Activated CD4-positive, alpha-beta T cell treated with anti-CD3 and anti-CD28 coated beads for 36 hours (primary cell): ENCODE measurements around the gene DNASE1L3. TPM values are rescaled to one million over a fixed set of nuclear protein-coding genes. Genes with fewer than 3 reads are reported as not detected.

Experiments
- ATAC-seq: fragments of 200-7000 bp; cut with Tn5 transposase; one replicate; pipeline ENCODE4 v1.10.0; 2021; ENCODE audit warnings: mild to moderate bottlenecking, moderate library complexity
- CTCF ChIA-PET: fragments of 350-600 bp; sonication (Branson Sonifier 250); formaldehyde crosslinking; loops from one replicate; lab custom pipeline; 2021; ENCODE audit warnings: antibody characterized with exemption; lab: Charles Lee
- POLR2A ChIA-PET: fragments of 350-600 bp; sonication (Branson Sonifier 250); formaldehyde crosslinking; loops from one replicate; lab custom pipeline; 2021; ENCODE audit warnings: antibody characterized with exemption, inconsistent platforms; lab: Charles Lee
- DNase-seq: peaks from one replicate; pipeline ENCODE4 v3.0.0-alpha.2; 2020
- H3K27ac Mint-ChIP-seq: one replicate; pipeline ENCODE4 v1.8.0; 2021; ENCODE audit warnings: mixed read lengths
- H3K27me3 Mint-ChIP-seq: one replicate; pipeline ENCODE4 v1.8.0; 2021; ENCODE audit warnings: mixed read lengths
- H3K36me3 Mint-ChIP-seq: one replicate; pipeline ENCODE4 v1.8.0; 2021; ENCODE audit warnings: low read depth, mixed read lengths
- H3K4me1 Mint-ChIP-seq: one replicate; pipeline ENCODE4 v1.8.0; 2021; ENCODE audit warnings: mixed read lengths
- H3K4me3 Mint-ChIP-seq: one replicate; pipeline ENCODE4 v1.8.0; 2021; ENCODE audit warnings: mild to moderate bottlenecking, moderate library complexity, mixed read lengths
- H3K9me3 Mint-ChIP-seq: one replicate; pipeline ENCODE4 v1.8.0; 2021; ENCODE audit warnings: low read depth, mixed read lengths
- intact Hi-C, 2 experiments: fragments of 100-400 bp; cut with DNase I in 1 of 2; cut with micrococcal nuclease in 1 of 2; formaldehyde crosslinking; loops; one replicate each; pipeline versions ENCODE4 v1.14.2 to v1.15.1; 2022 to 2024; cut with DNase I, micrococcal nuclease
- total RNA-seq, 2 experiments: library from RNA; stranded (reverse); gene quantifications; one replicate each; pipeline ENCODE4 v1.2.3, GENCODE V29; 2021

The DNASE1L3 gene, protein sequence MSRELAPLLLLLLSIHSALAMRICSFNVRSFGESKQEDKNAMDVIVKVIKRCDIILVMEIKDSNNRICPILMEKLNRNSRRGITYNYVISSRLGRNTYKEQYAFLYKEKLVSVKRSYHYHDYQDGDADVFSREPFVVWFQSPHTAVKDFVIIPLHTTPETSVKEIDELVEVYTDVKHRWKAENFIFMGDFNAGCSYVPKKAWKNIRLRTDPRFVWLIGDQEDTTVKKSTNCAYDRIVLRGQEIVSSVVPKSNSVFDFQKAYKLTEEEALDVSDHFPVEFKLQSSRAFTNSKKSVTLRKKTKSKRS
- total RNA-seq = not detected

DNA sequence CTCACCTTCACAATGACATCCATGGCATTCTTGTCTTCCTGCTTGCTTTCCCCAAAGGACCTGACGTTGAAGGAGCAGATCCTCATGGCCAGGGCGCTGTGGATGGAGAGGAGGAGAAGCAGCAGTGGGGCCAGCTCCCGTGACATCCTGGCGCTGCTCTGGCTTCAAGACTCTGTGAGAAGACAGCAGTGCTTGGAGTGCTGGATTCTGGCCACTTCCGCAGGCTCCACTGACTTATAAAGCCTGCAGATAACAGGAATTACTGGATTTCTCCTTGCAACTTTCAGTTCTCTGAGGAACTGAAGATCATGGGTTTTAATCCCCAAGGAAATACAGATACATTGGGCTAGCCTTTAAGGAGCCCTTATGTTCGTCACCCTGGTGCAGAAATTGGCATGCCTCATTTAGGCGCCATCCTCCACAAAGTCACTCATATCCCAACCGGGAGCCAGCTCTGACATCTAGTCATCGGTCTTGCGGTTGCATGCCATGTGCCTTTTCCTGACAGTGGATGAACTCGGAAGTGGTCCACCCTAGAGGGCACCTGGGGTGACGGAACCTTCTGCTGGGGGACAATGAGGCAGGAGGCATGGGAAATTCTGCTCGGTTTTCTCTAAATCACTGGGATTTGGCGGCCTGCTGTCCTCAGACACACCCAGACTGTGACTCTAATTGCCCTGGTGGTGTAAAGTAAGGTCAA, at the start of gene DNASE1L3:
Gene DNASE1L3 (minus strand): TSS at position 212 of the 700 bp plus-strand sequence. CDS start 66 bp downstream, at position 146.
- H3K4me3 Mint-ChIP-seq = no peak within 1 kb of the TSS
- POLR2A ChIA-PET = no interaction called here
- H3K27me3 Mint-ChIP-seq = peaks cover 7% of the 10 kb centered on the region
- DNase-seq = no peak
- H3K27ac Mint-ChIP-seq = no peak within 1 kb of the TSS
- CTCF ChIA-PET = interaction anchor here (0.6 to 11.2 kb wide), 3 partner anchors 11 to 102 kb away, joined by 3 to 224 read pairs (median 4); no protein-coding TSS in a partner anchor
- no peaks in the 10 kb centered on the region for H3K9me3 Mint-ChIP-seq
- H3K4me1 Mint-ChIP-seq = peaks cover 30% of the 10 kb centered on the region
- no peak for ATAC-seq
- no peaks in the 10 kb centered on the region for H3K36me3 Mint-ChIP-seq
- intact Hi-C loops = no loop called here

DNA sequence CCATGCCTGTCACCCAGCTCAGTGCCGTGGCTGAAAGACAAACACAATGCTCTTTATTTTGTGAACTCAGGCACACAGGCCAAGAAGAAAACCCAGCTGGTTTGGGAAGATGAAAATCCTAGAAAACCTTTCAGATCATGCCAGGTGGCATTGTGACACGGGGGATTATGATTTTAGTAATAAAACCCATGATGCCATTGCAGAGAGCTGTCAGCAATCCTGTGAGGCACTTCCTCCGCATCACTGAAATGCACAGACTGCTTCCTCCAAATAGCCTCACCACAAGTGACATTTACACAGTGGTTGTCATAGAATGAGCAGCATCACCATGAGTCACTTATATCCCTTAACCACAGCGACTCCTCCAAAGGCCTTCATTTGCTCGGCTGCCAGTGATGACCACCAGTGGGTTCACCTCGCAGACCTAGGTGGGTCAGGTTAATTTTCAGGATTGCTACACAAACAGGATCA, 49.5 kb upstream of the DNASE1L3 start:
- no peaks in the 10 kb centered on the region for H3K27me3 Mint-ChIP-seq

DNA sequence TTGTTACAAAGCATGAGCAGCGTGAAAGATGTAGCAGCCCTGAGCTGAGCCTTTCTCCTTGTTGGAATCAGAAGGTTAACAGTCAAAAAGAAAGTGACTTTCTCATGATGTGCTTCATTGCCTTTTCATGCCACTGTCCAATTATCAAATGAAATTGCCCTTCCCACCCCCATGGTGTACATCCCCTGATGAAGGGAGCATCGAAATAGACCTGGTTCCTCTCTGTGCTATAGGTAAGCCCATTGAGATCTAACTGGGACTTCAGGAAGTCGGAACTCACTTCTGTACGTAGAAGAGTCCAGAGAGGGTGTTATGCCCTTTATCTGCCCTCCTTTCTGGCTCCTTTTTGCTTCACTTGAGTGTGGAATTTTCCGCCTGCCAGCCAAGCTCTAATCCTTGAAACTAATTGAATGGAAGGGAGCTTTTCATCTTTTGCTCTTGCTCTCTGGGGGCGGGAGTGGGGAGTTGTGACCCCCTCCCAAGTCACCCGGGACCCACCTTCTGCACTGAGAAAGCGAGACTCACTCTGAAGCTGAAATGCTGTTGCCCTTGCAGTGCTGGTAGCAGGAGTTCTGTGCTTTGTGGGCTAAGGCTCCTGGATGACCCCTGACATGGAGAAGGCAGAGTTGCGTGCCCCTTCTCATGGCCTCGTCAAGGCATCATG, 47.8 kb upstream of the DNASE1L3 start:
- POLR2A ChIA-PET = no interaction called here
- ATAC-seq (no peak), DNase-seq (no peak)
- Mint-ChIP-seq H3K4me3 (no peak overlapping the region), H3K9me3 (no peaks in the 10 kb centered on the region), H3K27ac (no peak overlapping the region), H3K36me3 (peaks cover 9% of the 10 kb centered on the region), H3K4me1 (no peaks in the 10 kb centered on the region), H3K27me3 (no peaks in the 10 kb centered on the region)
- intact Hi-C loops = no loop called here
- CTCF ChIA-PET = no interaction called here

More for the DNA sequence above, 49.5 kb upstream of the DNASE1L3 start:
- H3K27ac Mint-ChIP-seq = no peak overlapping the region
- intact Hi-C loops = no loop called here
- H3K36me3 Mint-ChIP-seq = peaks cover 9% of the 10 kb centered on the region
- ChIA-PET CTCF (interaction anchor here (0.5 to 1.5 kb wide), 2 partner anchors 43 to 606 kb away, joined by 3 to 4 read pairs; no protein-coding TSS in a partner anchor), POLR2A (no interaction called here)
- H3K9me3 Mint-ChIP-seq = no peaks in the 10 kb centered on the region
- ATAC-seq (peak; percentile 89), DNase-seq (peak; percentile 33)
- H3K4me3 Mint-ChIP-seq = no peak overlapping the region
- H3K4me1 Mint-ChIP-seq = no peaks in the 10 kb centered on the region

DNA sequence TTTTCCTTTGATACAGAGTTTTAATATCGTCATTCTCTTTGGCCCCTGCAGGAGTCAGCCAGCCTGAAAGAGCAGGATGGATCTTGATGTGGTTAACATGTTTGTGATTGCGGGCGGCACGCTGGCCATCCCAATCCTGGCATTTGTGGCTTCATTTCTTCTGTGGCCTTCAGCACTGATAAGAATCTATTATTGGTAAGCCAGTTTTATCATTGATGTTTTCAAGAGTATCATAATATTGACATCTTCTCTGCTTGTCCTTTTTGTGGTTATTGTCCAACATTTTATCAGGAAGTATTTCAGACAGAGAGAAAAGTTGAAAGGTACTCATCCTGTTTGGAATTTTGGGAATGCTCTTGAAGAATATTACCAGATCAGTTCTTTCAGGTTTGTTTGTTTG, 45.7 kb upstream of the DNASE1L3 start:
- H3K27ac Mint-ChIP-seq = no peak overlapping the region
- ATAC-seq (no peak), DNase-seq (no peak)
- POLR2A ChIA-PET = no interaction called here
- CTCF ChIA-PET = no interaction called here
- H3K4me3 Mint-ChIP-seq = no peak overlapping the region
- peaks cover 9% of the 10 kb centered on the region for H3K36me3 Mint-ChIP-seq
- H3K9me3 Mint-ChIP-seq = no peaks in the 10 kb centered on the region
- no peaks in the 10 kb centered on the region for H3K4me1 Mint-ChIP-seq
- intact Hi-C loops = no loop called here
- no peaks in the 10 kb centered on the region for H3K27me3 Mint-ChIP-seq

DNA sequence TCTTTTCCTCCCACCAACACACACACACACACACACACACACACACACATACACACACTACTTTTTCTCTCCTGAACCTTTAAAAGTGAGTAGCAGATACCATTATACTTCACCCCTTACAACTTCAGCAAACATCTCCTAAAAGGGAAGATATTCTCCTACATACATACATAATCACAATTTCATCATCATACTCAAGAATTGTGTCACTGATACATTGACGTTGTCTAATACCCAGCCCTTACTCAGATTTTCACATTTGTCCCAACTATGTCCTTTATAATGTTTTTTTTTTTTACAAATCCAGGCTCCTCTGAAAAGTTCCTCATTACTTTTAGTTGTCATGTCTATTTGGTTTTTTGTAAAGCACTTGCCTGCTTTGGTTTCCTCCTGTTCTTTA, 45.3 kb upstream of the DNASE1L3 start:
- H3K4me1 Mint-ChIP-seq = no peaks in the 10 kb centered on the region
- no peaks in the 10 kb centered on the region for H3K27me3 Mint-ChIP-seq
- intact Hi-C loops = no loop called here
- no peak overlapping the region for H3K27ac Mint-ChIP-seq
- no peak overlapping the region for H3K4me3 Mint-ChIP-seq
- POLR2A ChIA-PET = no interaction called here
- peaks cover 9% of the 10 kb centered on the region for H3K36me3 Mint-ChIP-seq
- DNase-seq = no peak
- CTCF ChIA-PET = no interaction called here
- H3K9me3 Mint-ChIP-seq = no peaks in the 10 kb centered on the region
- ATAC-seq = no peak

DNA sequence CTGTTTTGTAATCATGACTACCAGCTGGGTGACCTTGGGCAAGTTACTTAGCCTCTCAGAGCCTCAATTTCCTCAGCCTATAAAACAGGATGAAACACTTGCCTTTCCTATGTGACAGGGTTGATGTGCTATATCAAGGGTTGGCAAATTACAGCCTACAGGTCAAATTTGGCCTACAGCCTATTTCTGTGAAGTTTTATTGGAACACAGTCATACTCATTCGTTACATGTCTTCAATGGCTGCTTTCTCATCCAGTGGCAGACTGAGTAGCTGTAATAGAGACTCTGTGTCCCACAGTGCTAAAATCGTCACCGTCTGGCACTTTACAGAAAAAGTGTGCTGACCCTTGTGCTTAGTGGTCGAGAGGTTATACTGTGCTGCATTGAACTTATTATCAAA, 43.4 kb upstream of the DNASE1L3 start:
- Mint-ChIP-seq H3K27ac (no peak overlapping the region), H3K4me3 (no peak overlapping the region), H3K36me3 (peaks cover 9% of the 10 kb centered on the region), H3K4me1 (no peaks in the 10 kb centered on the region), H3K27me3 (no peaks in the 10 kb centered on the region), H3K9me3 (no peaks in the 10 kb centered on the region)
- DNase-seq (no peak), ATAC-seq (no peak)
- ChIA-PET POLR2A (no interaction called here), CTCF (interaction anchor here (0.6 to 0.7 kb wide), 2 partner anchors 14 to 456 kb away, joined by 3 read pairs; no protein-coding TSS in a partner anchor)
- intact Hi-C loops = no loop called here

DNA sequence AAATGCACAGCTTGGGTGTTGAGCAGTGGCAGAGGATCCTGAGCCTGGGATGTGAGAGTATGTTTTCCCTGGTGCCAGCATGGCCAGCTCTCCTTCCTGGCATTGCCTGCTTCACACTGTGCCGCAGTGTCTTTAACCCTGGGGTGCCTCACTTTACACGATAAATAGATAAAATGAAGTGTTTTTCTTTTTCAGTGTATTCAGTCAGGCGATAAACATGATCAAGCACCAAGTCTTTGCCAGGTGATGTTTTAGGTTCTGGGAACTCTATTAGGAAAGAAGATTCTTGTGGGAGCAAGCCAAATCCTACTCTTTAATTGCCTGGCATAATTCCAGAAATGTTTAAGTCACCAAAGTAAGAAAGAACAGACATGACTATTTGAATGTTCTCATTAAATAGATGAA, 40.9 kb upstream of the DNASE1L3 start:
- H3K9me3 Mint-ChIP-seq = no peaks in the 10 kb centered on the region
- DNase-seq = no peak
- no peaks in the 10 kb centered on the region for H3K36me3 Mint-ChIP-seq
- no peak overlapping the region for H3K4me3 Mint-ChIP-seq
- intact Hi-C loops = no loop called here
- H3K4me1 Mint-ChIP-seq = no peaks in the 10 kb centered on the region
- POLR2A ChIA-PET = no interaction called here
- H3K27me3 Mint-ChIP-seq = no peaks in the 10 kb centered on the region
- CTCF ChIA-PET = interaction anchor here (1.1 kb wide), 1 partner anchor 12 kb away, joined by 3 read pairs; no protein-coding TSS in a partner anchor
- ATAC-seq = no peak
- H3K27ac Mint-ChIP-seq = no peak overlapping the region

DNA sequence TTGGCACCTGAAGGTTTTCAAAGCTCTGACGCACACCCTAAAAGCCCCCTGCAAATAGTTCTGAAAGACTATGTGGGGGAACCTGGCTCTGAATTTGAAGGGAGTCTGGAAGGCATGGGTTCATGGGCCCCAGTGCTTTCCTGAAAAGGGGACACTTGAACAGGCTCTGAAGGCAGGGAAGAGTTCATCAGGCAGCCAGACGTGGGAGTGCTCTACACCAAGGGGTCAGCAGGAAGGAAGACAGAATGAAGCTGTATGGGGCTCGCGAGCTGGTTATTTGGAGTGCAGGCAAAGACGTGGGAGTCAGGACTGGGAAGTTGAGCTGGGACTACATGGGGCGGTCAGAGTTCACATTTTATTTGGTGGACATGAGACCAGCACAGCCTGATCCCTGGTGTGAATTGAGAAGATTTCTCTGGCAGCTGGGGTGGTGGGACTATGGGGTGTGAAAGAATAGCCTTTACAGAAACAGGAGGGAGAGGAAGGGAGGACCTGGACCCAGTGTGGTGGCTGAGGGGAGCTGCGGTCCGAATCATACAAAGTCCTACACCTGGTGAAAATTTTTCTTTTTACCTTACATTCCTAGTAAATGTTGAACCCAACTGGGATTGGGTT, 39.4 kb upstream of the DNASE1L3 start:
- no peak overlapping the region for H3K4me3 Mint-ChIP-seq
- ChIA-PET POLR2A (no interaction called here), CTCF (interaction anchor here (0.6 kb wide), 2 partner anchors 17 to 45 kb away, joined by 3 to 4 read pairs; no protein-coding TSS in a partner anchor)
- no peaks in the 10 kb centered on the region for H3K36me3 Mint-ChIP-seq
- no peaks in the 10 kb centered on the region for H3K4me1 Mint-ChIP-seq
- intact Hi-C loops = no loop called here
- H3K27me3 Mint-ChIP-seq = no peaks in the 10 kb centered on the region
- ATAC-seq (no peak), DNase-seq (no peak)
- H3K27ac Mint-ChIP-seq = no peak overlapping the region
- H3K9me3 Mint-ChIP-seq = no peaks in the 10 kb centered on the region

DNA sequence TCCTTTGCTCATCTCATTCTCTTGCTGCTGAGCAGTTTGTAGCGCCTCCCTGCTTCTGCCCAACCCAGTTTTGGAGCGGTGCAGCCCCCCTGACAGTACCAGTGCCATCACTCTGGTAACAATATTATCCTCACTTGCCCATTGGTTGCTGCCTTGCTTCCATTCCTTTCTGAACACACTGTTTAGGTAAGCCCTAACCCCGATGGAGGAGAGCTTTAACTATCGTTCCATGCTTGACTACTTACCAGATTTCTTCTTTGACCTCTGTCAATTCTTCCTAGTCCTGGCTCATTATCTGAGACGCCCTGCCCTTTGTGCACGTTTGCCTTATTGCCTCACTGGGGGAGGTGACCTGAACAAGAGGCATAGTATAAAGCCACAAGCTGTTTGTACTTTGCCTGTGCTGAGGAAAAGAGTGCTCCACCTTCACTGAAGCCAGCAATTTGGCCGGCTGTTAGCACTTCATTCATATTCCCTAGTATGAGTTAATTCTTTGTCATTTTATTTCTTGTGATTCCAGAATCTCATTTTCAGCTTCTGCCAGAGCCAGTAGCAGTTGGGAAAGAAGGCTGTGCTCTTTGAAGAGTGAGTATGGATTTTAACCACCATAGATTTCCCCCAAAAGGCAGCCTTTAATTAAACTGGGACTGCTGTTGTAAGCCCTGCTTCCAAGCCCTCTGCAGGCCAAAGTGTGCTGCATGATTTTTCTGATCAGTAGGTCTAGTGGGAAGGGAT, 38.8 kb upstream of the DNASE1L3 start:
- H3K4me3 Mint-ChIP-seq = no peak overlapping the region
- no peaks in the 10 kb centered on the region for H3K36me3 Mint-ChIP-seq
- H3K27me3 Mint-ChIP-seq = no peaks in the 10 kb centered on the region
- H3K27ac Mint-ChIP-seq = no peak overlapping the region
- DNase-seq = no peak
- no peak for ATAC-seq
- ChIA-PET POLR2A (interaction anchor here (0.6 kb wide), 1 partner anchor 64 kb away, joined by 3 read pairs; no protein-coding TSS in a partner anchor), CTCF (no interaction called here)
- intact Hi-C loops = no loop called here
- no peaks in the 10 kb centered on the region for H3K4me1 Mint-ChIP-seq
- H3K9me3 Mint-ChIP-seq = no peaks in the 10 kb centered on the region

DNA sequence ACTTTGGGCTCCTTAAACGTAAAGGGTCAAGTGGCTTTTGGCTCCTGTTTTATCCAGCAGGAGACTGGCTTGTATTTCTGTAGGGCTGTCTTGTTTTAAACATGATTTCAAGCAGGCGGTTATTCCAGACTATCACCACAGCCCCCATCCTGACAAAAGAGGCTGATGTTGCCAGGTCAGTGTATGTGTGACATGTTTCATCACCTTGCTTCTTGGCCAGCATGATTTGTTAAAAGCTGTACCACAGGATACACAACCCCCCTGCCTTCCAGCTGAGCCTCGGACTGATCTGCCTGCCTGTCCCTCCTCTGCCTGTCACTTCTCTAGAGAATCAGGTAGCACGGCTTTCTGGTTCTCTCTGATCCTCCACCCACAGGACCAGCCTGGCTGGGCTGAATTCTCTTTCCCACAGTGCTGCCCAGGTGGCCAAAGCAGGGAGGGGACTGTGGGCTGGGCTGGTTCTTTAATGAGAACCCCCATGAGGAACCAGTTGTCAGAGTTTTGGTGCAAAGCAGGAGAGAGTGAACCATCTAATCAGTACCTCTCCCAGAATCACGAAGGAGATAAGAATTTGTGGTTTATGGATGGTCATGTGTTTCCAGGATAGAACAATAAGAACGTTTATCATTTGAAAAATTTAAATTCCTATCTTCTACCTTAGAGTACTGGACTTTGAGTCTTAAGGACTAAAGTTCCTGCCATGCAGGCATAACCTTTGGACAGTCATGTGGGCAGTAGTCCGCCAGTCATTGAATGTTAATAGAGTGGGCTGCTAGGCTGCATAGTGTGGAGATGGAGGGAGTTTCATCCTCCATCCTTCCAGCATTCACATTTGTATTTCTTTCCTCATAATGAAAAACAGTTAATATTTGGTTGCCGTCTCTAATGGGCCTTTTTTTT, 35.6 kb upstream of the DNASE1L3 start:
- no peaks in the 10 kb centered on the region for H3K4me1 Mint-ChIP-seq
- no peaks in the 10 kb centered on the region for H3K27me3 Mint-ChIP-seq
- no peaks in the 10 kb centered on the region for H3K9me3 Mint-ChIP-seq
- H3K4me3 Mint-ChIP-seq = no peak overlapping the region
- POLR2A ChIA-PET = no interaction called here
- H3K36me3 Mint-ChIP-seq = no peaks in the 10 kb centered on the region
- H3K27ac Mint-ChIP-seq = no peak overlapping the region
- DNase-seq (no peak), ATAC-seq (no peak)
- CTCF ChIA-PET = no interaction called here
- intact Hi-C loops = no loop called here
